ENCODE measurements around the gene PTGR2. TPM values are rescaled to one million over a fixed set of nuclear protein-coding genes. Genes with fewer than 3 reads are reported as not detected.
"Not testable (repeated sequence)": the region's sequence is repeated elsewhere in the genome, so short reads cannot be mapped to it uniquely, and the experiment has no call there.

PTGR2 gene
- total RNA-seq, result 35.7 TPM
- long read RNA-seq, transcript PTGR2-201 (10 exons, 2,559 nt), result minor isoform, 9 of 67 reads
- long read RNA-seq, transcript PTGR2-204 (10 exons, 2,543 nt), result major isoform, 24 of 67 reads
- long read RNA-seq, transcript PTGR2-205 (10 exons, 3,851 nt), result major isoform, 24 of 67 reads
- long read RNA-seq, partial matches to known transcripts, result 5 of 67 reads
- long read RNA-seq, other reads (novel, unspliced or antisense), result 5 of 67 reads

DNA sequence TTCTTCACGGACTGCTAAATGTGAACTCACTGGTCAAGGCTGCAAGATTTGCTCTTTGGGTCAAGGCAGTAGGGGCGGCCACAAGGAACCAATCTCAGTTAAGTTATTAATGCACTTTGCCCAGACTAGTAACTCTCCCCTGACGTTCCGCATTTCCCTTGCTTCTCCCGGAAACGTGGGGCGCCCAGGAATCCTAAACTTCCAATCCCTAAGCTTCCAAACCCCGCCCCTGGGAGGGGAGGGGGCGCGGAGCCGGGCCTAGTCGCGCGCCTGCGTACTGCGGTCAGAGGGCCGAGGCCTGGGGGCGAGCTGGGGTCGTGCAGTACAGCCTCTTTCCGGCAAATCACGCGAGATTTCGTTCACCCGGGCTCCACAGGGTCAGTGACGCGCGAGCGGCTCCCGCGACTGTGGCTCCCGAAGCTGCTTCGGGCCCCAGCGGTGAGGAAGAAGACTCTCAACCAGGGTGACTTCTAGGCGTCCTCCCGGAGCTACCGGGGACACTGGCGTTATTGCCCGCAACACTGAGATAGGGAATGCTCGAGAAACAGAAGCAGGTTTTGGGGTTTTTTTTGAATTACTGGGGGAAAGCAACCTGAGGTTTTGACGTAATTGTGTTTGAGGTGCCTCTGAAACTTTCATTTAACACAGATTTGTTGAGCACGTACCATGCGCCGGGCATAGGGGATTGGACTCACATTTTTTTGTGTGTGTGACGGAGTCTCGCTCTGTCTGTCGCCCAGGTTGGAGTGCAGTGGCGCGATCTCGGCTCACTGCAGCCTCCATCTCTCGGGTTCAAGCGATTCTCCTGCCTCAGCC lies at the start of gene PTGR2:
Gene PTGR2, plus strand, starts transcription at position 265 of the 816 bp plus-strand sequence. CDS start 7,032 bp downstream, outside the sequence.
- peak; percentile 98 for ATAC-seq (ENCODE audit: poor library complexity)
- peak; percentile 97 for DNase-seq
- intact Hi-C loops (cut with DNase I), result no loop called here

DNA sequence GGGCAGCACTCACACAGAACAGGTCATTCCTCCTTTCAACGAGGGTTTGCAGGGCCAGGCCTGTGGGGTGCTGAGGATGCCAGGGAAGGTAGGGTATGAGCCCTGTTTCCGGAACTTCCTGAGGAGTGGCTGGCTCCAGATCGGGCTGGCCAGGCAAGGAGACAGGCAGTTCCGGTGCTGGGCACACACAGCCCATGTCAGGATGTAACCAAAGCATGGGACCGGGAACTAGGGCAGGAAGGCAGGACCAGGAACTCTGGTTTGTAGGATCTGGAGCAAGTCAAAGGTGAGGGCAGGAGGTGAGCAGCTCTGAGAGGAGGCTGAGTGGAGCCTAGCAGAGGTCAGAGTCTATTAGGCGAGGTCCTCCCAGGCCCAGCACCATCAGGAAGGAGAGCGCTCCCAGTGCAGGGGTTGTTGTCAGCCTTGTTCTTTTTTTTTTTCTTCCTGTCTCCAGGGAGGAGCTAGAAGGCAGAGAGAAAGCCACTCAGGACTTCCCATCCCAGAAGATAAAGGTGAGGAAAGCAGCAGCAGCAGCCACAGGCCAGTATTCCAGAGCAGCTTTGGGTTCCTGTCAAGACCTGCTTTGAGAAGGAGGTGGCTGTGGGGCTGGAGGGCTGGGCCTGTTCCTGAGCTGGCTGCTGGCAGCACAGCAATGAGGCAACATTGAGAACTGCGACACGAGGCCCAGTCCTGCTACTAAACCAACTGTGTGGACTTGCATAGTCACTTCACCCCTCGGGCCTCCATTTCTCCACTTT lies 49.0 kb upstream of the PTGR2 start:
- DNase-seq (no peak), ATAC-seq (ENCODE audit: poor library complexity) (peak; percentile 25)
- intact Hi-C loops (cut with DNase I), result no loop called here

GRCh38 chr14:73804636-73805035 lies 47.0 kb upstream of the PTGR2 start:
- ATAC-seq (ENCODE audit: poor library complexity) (no peak), DNase-seq (no peak)
- intact Hi-C loops (cut with DNase I), result no loop called here

GRCh38 chr14:73807457-73807856 lies 44.2 kb upstream of the PTGR2 start:
- no peak for ATAC-seq (ENCODE audit: poor library complexity)
- intact Hi-C loops (cut with DNase I), result no loop called here
- no peak for DNase-seq

- no peak for ATAC-seq (ENCODE audit: poor library complexity)
- intact Hi-C loops (cut with DNase I), result no loop called here
- DNase-seq, result no peak
These were observed 42.2 kb upstream of the PTGR2 start for GRCh38 chr14:73809391-73809790.

- no peak for ATAC-seq (ENCODE audit: poor library complexity)
- DNase-seq, result no peak
- intact Hi-C loops (cut with DNase I), result no loop called here
These were observed 41.0 kb upstream of the PTGR2 start for GRCh38 chr14:73810478-73811163.

- intact Hi-C loops (cut with DNase I), result no loop called here
- DNase-seq (no peak), ATAC-seq (ENCODE audit: poor library complexity) (no peak)
These were observed 40.5 kb upstream of the PTGR2 start for GRCh38 chr14:73811164-73811503.

DNA sequence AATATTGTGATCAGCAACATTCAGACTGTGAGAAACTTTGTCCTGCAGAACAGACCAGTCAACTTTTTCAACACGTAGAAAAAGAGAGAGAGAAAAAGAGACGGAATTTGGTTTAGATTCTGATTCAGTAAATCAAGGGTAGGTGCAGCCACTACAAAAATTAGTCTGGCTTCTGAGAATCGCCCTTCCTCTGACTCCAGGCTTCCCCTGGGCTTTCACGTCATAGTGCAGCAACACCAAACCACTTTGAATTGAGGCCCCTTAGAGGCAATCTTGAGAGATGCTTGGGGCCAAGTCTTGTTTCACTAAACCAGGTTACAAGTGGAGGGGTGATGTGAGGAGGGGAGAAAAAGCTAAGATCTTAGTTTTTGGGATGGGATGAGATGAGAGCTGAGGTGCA lies 37.5 kb upstream of the PTGR2 start:
- intact Hi-C loops (cut with DNase I), result no loop called here
- DNase-seq (no peak), ATAC-seq (ENCODE audit: poor library complexity) (no peak)

GRCh38 chr14:73815849-73816248 lies 35.8 kb upstream of the PTGR2 start:
- intact Hi-C loops (cut with DNase I), result no loop called here
- no peak for ATAC-seq (ENCODE audit: poor library complexity)
- DNase-seq, result no peak

GRCh38 chr14:73816393-73816816 lies 35.2 kb upstream of the PTGR2 start:
- intact Hi-C loops (cut with DNase I), result no loop called here
- no peak for ATAC-seq (ENCODE audit: poor library complexity)
- no peak for DNase-seq

DNA sequence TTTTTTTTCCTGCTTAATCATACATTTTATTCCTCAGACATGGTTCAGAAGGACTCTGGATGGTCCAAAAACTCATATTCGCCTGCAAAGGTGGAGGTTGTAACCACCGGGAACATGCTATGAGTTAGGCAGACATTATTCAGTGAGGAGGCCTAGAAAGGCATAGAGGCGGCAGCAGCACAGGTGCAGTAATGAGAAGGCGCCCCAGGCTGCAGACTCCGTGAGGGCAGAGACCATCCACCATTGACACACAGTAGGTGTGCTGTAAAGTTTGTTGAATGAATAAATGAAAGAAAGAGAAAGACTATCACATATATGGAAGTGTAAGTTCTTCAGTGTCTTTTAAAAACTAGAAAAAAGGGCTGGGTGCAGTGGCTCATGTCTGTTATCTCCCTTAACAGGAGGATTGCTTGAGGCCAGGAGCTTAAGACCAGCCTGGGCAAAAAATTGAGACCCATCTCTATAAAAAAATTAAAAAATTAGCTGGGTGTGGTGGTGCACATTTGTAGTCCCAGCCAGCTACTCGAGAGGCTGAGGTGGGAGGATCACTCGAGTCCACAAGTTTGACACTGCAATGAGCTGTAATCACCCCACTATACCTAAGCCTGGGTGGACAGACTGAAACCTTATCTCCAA lies 34.5 kb upstream of the PTGR2 start:
- DNase-seq (no peak), ATAC-seq (ENCODE audit: poor library complexity) (no peak)
- intact Hi-C loops (cut with DNase I), result no loop called here

DNA sequence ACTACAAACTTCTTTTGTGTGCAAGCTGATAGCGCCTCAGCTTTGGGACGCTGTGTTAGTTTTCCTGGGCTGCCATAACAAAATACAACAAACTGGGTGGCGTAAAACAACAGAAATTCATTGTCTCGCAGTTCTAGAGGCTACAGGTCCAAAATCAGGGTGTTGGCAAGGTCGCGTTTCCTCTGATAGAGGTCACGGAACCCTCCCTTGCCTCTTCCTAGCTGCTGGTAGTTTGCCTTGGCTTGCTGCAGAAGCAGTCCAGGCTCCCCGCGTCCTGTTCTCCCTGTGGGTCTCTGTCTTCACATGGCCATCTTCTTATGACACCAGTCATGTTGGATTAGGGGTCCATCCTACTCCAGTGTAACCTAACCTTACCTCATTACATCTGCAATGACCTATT lies 32.8 kb upstream of the PTGR2 start:
- intact Hi-C loops (cut with DNase I), result no loop called here
- ATAC-seq (ENCODE audit: poor library complexity) (no peak), DNase-seq (no peak)

DNA sequence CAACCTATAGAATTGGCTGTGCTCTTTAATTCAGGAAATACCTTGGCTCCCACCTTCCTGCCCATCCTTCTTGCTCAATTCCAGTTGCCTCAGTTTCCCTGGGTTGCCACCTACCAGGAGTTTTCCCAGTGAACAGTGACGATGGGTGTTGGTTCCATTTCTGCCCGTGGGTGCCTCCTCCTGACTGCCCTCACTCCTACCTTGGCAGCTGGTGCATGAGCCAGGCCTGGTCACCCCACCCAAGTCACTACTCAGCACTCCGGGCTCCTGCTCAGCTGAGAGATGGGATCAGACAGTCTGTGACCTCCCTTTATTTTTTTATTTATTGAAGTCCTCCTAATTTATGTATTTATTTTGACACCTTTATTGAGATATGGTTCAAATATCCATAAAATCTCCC lies 31.0 kb upstream of the PTGR2 start:
- ATAC-seq (ENCODE audit: poor library complexity), result no peak
- intact Hi-C loops (cut with DNase I), result no loop called here
- DNase-seq, result no peak

DNA sequence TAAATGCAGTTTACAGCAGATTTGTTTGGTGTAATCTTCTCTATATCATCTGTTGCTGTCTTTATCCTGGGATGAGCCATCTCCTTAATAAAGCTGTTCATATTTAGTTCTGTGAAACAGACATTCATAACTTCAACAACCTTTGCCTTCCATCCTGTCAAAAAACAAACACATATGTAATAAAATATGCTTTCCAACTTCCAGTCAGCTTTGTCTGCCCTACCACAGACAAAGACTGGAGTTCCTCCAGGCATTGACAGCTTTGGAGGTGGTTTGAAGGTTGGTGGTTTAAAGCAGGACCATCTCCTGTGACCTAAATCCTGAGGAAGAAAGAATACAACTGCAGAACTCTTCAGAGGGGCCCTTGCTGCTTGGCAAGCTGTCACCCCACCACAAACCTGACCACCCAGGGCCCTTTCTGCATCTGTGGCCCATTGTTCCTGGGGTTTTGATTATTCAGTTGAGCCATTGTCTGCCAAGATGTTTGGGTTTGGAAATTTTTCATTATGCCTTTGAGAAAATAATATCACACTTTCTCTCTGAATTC lies 28.2 kb upstream of the PTGR2 start:
- intact Hi-C loops (cut with DNase I), result no loop called here
- DNase-seq (no peak), ATAC-seq (ENCODE audit: poor library complexity) (no peak)

GRCh38 chr14:73824127-73824526 lies 27.5 kb upstream of the PTGR2 start:
- ATAC-seq (ENCODE audit: poor library complexity), result no peak
- intact Hi-C loops (cut with DNase I), result loop anchor here (2.0 kb wide), 1 partner anchor 95 kb away; no protein-coding TSS in a partner anchor
- DNase-seq, result no peak

- no peak for DNase-seq
- intact Hi-C loops (cut with DNase I), result loop anchor here (2.0 kb wide), 1 partner anchor 96 kb away; no protein-coding TSS in a partner anchor
- no peak for ATAC-seq (ENCODE audit: poor library complexity)
These were observed 27.1 kb upstream of the PTGR2 start for GRCh38 chr14:73824536-73824935.

DNA sequence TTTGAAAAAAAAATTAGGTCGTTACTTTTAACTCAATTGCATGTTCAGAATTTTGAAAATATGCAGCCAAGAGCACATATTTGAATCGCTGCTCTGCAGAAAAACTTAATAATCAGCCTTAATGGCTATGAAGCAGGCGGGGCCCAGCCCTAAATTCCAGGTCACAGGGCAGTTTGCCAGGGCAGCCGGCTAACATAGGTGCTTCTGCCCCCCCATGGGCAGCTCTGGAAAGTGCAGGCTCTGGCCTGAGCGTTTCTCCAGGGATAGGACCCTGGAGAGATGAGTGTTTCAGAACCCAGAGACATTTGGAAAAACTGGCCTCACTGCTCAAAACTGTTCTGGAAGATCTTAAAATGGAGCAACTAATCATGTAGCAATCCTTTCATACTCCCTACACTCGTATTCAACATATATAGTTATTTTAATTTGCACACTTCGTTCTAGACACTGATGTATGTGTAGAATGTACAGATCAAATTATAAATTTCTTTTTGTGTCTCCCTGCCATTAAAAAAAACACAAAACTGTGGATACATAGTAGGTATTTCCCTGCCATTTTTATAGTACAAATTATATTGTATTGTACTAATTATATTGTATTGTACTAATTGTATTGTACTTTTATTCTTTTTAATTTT lies 26.0 kb upstream of the PTGR2 start:
- peak; percentile 99 for ATAC-seq (ENCODE audit: poor library complexity)
- intact Hi-C loops (cut with DNase I), result loop anchor here (2.0 kb wide), 1 partner anchor 97 kb away; no protein-coding TSS in a partner anchor
- peak; percentile 96 for DNase-seq

DNA sequence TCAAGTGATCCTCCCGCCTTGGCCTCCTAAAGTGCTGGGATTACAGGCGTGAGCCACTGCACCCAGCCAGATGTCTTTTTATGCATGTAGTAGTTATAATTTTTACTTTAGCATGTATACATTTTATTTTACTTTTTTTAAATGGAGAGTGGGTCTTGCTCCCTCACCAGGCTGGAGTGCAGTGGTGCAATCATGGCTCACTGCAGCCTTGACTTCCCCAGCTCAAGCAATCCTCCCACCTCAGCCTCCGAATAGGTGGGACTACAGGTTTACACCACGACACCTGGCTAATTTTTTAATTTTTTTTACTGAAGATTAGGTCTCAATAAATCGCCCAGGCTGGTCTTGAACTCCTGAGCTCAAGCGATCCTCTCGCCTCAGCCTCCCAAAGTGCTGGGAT lies 24.4 kb upstream of the PTGR2 start:
- intact Hi-C loops (cut with DNase I); ATAC-seq (ENCODE audit: poor library complexity); DNase-seq: not testable (repeated sequence)

All from Right ventricle myocardium superior (tissue), 1 donor.